OCI-LY7 (cell line): Measurements from ENCODE around the gene CLMN. TPM values are rescaled to one million over a fixed set of nuclear protein-coding genes. Genes with fewer than 3 reads are reported as not detected.

Source experiments
- BruUV-seq: library from RNA; stranded (reverse); fragments of 400-500 nt; replicated peaks from 2 replicates; lab custom pipeline; 2021; lab: Mats Ljungman, UMichigan
- CTCF ChIA-PET: fragments of 300-600 bp; sonication (Branson Sonifier 250); formaldehyde crosslinking; loops from one replicate; lab custom pipeline; 2022; ENCODE audit warnings: antibody characterized with exemption; ENCODE audit not compliant: unreplicated experiment; lab: Charles Lee
- POLR2A ChIA-PET: fragments of 300-600 bp; sonication (Branson Sonifier 250); formaldehyde crosslinking; loops from one replicate; lab custom pipeline; 2022; ENCODE audit warnings: antibody characterized with exemption; lab: Charles Lee
- DNase-seq: peaks from one replicate; pipeline ENCODE4 v3.0.0-alpha.2; 2015; ENCODE audit warnings: low spot score
- H2AFZ ChIP-seq: fragments of 200-600 bp; sonication (generic), shearing (Covaris generic); 2 replicates; pipeline ENCODE4 v1.6.1; 2014; ENCODE audit warnings: mild to moderate bottlenecking, antibody characterized with exemption, low read length, moderate library complexity
- H3K27ac ChIP-seq: fragments of 200-600 bp; sonication (generic); 2 replicates; pipeline ENCODE4 v1.5.1; 2014; ENCODE audit warnings: mixed run types, low read depth, mild to moderate bottlenecking, moderate library complexity, low read length, inconsistent platforms; ENCODE audit not compliant: poor library complexity, severe bottlenecking
- H3K36me3 ChIP-seq: fragments of 200-600 bp; sonication (generic); 2 replicates; pipeline ENCODE4 v1.6.1; 2014; ENCODE audit warnings: mild to moderate bottlenecking, antibody characterized with exemption, low read length, moderate library complexity, mixed read lengths; ENCODE audit not compliant: insufficient read depth
- H3K4me1 ChIP-seq: fragments of 200-600 bp; sonication (generic); 2 replicates; pipeline ENCODE4 v1.5.1; 2014; ENCODE audit warnings: mild to moderate bottlenecking, low read length; ENCODE audit not compliant: insufficient read depth, poor library complexity, severe bottlenecking
- H3K4me2 ChIP-seq: fragments of 200-600 bp; sonication (generic); 2 replicates; pipeline ENCODE4 v1.6.1; 2014; ENCODE audit warnings: mild to moderate bottlenecking, low read length
- H3K4me3 ChIP-seq: fragments of 200-600 bp; sonication (generic); 2 replicates; pipeline ENCODE4 v1.5.1; 2014; ENCODE audit warnings: mild to moderate bottlenecking, low read depth, low read length; ENCODE audit not compliant: poor library complexity, severe bottlenecking
- H3K79me2 ChIP-seq: fragments of 200-600 bp; sonication (generic); 2 replicates; pipeline ENCODE4 v1.6.1; 2016; ENCODE audit warnings: low read depth, mild to moderate bottlenecking, low read length, moderate library complexity, mixed read lengths; ENCODE audit not compliant: insufficient read depth
- H3K9me2 ChIP-seq: fragments of 200-600 bp; sonication (generic); 2 replicates; pipeline ENCODE4 v1.6.1; 2016; ENCODE audit warnings: mild to moderate bottlenecking, low read length, mixed read lengths; ENCODE audit not compliant: insufficient read depth
- H3K9me3 ChIP-seq: fragments of 200-600 bp; sonication (generic); 2 replicates; pipeline ENCODE4 v1.6.1; 2014; ENCODE audit warnings: mild to moderate bottlenecking, mixed run types, low read length, mixed read lengths
- H4K20me1 ChIP-seq: fragments of 200-600 bp; sonication (generic); 2 replicates; pipeline ENCODE4 v1.6.1; 2014; ENCODE audit warnings: mild to moderate bottlenecking, antibody characterized with exemption, low read length, moderate library complexity, mixed read lengths; ENCODE audit not compliant: insufficient read depth
- CTCF ChIP-seq: fragments of 200-600 bp; sonication (generic); conservative IDR thresholded peaks from 2 replicates; pipeline ENCODE4 v1.5.1; 2014; ENCODE audit warnings: mild to moderate bottlenecking, antibody characterized with exemption, low read length, moderate library complexity, mixed read lengths
- EZH2phosphoT487 ChIP-seq: fragments of 200-600 bp; sonication (generic); IDR thresholded peaks from 2 replicates; pipeline ENCODE4 v1.6.1; 2018; ENCODE audit warnings: low read depth, borderline replicate concordance, mild to moderate bottlenecking, mixed run types, antibody characterized with exemption, low read length, moderate library complexity, mixed read lengths
- intact Hi-C: fragments of 100-400 bp; cut with micrococcal nuclease; formaldehyde crosslinking; loops from one replicate; pipeline ENCODE4 v1.10.0; 2022; ENCODE audit not compliant: unreplicated experiment
- total RNA-seq, 2 experiments: library from RNA; depleted of rRNA in 1 of 2; stranded (reverse); fragments of >200 nt in 1 of 2; shearing (Covaris generic) in 1 of 2; gene quantifications; 2 replicates each; pipeline ENCODE4 v1.2.3, GENCODE V29; 2014 to 2022

The CLMN gene
- total RNA-seq, 2 experiments from 2014 or later: 6.8 to 12.0 TPM

GRCh38 chr14:95232894-95233584 lies 86.7 kb downstream of the CLMN start:
- Histone ChIP-seq H3K9me2 (no peaks in the 10 kb centered on the region), H3K36me3 (no peaks in the 10 kb centered on the region), H3K4me3 (no peak overlapping the region), H3K79me2 (no peaks in the 10 kb centered on the region), H2AFZ (no peak overlapping the region), H3K4me1 (peaks cover 11% of the 10 kb centered on the region), H3K9me3 (no peaks in the 10 kb centered on the region), H4K20me1 (no peaks in the 10 kb centered on the region), H3K4me2 (peak overlapping the region; percentile 19; the same call in 1 of the 2 replicates), H3K27ac (no peak overlapping the region)
- CTCF ChIA-PET: no interaction called here
- BruUV-seq: no TSS peak
- DNase-seq: no peak
- POLR2A ChIA-PET: no interaction called here
- intact Hi-C loops: no loop called here
- TF ChIP-seq CTCF (no peak), EZH2phosphoT487 (no peak)

GRCh38 chr14:95231966-95232633 lies 87.6 kb downstream of the CLMN start:
- no peak overlapping the region for H3K27ac ChIP-seq
- peaks cover 11% of the 10 kb centered on the region for H3K4me1 ChIP-seq
- no TSS peak for BruUV-seq
- DNase-seq: no peak
- H3K36me3 ChIP-seq: no peaks in the 10 kb centered on the region
- no peaks in the 10 kb centered on the region for H3K79me2 ChIP-seq
- no peaks in the 10 kb centered on the region for H3K9me2 ChIP-seq
- H4K20me1 ChIP-seq: no peaks in the 10 kb centered on the region
- ChIA-PET POLR2A (no interaction called here), CTCF (no interaction called here)
- H3K9me3 ChIP-seq: no peaks in the 10 kb centered on the region
- intact Hi-C loops: no loop called here
- TF ChIP-seq EZH2phosphoT487: no peak
- no peak for TF ChIP-seq CTCF
- no peak overlapping the region for H3K4me2 ChIP-seq
- no peak overlapping the region for H2AFZ ChIP-seq
- no peak overlapping the region for H3K4me3 ChIP-seq

GRCh38 chr14:95229749-95230148 lies 90.0 kb downstream of the CLMN start:
- Histone ChIP-seq H4K20me1 (no peaks in the 10 kb centered on the region), H3K79me2 (no peaks in the 10 kb centered on the region), H2AFZ (no peak overlapping the region), H3K27ac (no peak overlapping the region), H3K36me3 (no peaks in the 10 kb centered on the region), H3K9me2 (no peaks in the 10 kb centered on the region), H3K4me3 (no peak overlapping the region), H3K4me2 (no peak overlapping the region), H3K4me1 (peaks cover 11% of the 10 kb centered on the region), H3K9me3 (no peaks in the 10 kb centered on the region)
- peak; percentile 43 for DNase-seq
- no peak for TF ChIP-seq EZH2phosphoT487
- peak; percentile 63 for TF ChIP-seq CTCF
- no TSS peak for BruUV-seq
- CTCF ChIA-PET: no interaction called here
- intact Hi-C loops: loop anchor here (1.0 kb wide), 1 partner anchor 132 kb away; no protein-coding TSS in a partner anchor
- POLR2A ChIA-PET: no interaction called here
